GM23248 (cell line): Measurements from ENCODE around the gene SLC25A34.

ENCODE experiments used
- EZH2 ChIP-seq: fragments of 200-600 bp; sonication (generic); IDR thresholded peaks from 2 replicates; pipeline ENCODE4 v1.6.1; 2018; ENCODE audit warnings: antibody characterized with exemption, mild to moderate bottlenecking; ENCODE audit not compliant: insufficient read depth, poor library complexity, severe bottlenecking
- EZH2phosphoT487 ChIP-seq: fragments of 200-600 bp; sonication (generic); IDR thresholded peaks from 2 replicates; pipeline ENCODE4 v1.6.1; 2018; ENCODE audit warnings: antibody characterized with exemption, moderate library complexity, mild to moderate bottlenecking, low read depth; ENCODE audit not compliant: insufficient read depth

GRCh38 chr1:15702722-15703550, 33.1 kb upstream of the SLC25A34 start:
- no peak for TF ChIP-seq EZH2
- no peak for TF ChIP-seq EZH2phosphoT487
